NCI-H1048 (cell line): ENCODE results near the gene GNAS-AS1.

Source experiments
- DNase-seq: peaks from one replicate; lab custom pipeline; 2025; lab: John Stamatoyannopoulos, UW

Gene GNAS-AS1

GRCh38 chr20:58808271-58809046 lies 42.2 kb downstream of the GNAS-AS1 start:
- DNase-seq = no peak

GRCh38 chr20:58807801-58808200 lies 42.9 kb downstream of the GNAS-AS1 start:
- no peak for DNase-seq

- no peak for DNase-seq
Measured at GRCh38 chr20:58803533-58803932, 47.2 kb downstream of the GNAS-AS1 start.

- DNase-seq = no peak
Measured at GRCh38 chr20:58802061-58802460, 48.6 kb downstream of the GNAS-AS1 start.

- DNase-seq = no peak
Measured at GRCh38 chr20:58800134-58800871, 50.4 kb downstream of the GNAS-AS1 start.

GRCh38 chr20:58797371-58798338 lies 53.0 kb downstream of the GNAS-AS1 start:
- DNase-seq = no peak

- DNase-seq = no peak
Measured at GRCh38 chr20:58795923-58796245, 54.8 kb downstream of the GNAS-AS1 start.

GRCh38 chr20:58795181-58795922 lies 55.4 kb downstream of the GNAS-AS1 start:
- DNase-seq = no peak

- DNase-seq = no peak
Measured at GRCh38 chr20:58794510-58795180, 56.1 kb downstream of the GNAS-AS1 start.

GRCh38 chr20:58793512-58794420 lies 56.9 kb downstream of the GNAS-AS1 start:
- DNase-seq = no peak

GRCh38 chr20:58792426-58792825 lies 58.3 kb downstream of the GNAS-AS1 start:
- no peak for DNase-seq

GRCh38 chr20:58791286-58791685 lies 59.4 kb downstream of the GNAS-AS1 start:
- DNase-seq = no peak

GRCh38 chr20:58790454-58790853 lies 60.2 kb downstream of the GNAS-AS1 start:
- no peak for DNase-seq

GRCh38 chr20:58788896-58789544 lies 61.7 kb downstream of the GNAS-AS1 start:
- no peak for DNase-seq

- DNase-seq = no peak
Measured at GRCh38 chr20:58787211-58788005, 63.3 kb downstream of the GNAS-AS1 start.

GRCh38 chr20:58784321-58785074 lies 66.2 kb downstream of the GNAS-AS1 start:
- no peak for DNase-seq

GRCh38 chr20:58783511-58784011 lies 67.1 kb downstream of the GNAS-AS1 start:
- DNase-seq = no peak

GRCh38 chr20:58781138-58781537 lies 69.6 kb downstream of the GNAS-AS1 start:
- no peak for DNase-seq
